ENCODE measurements around the gene EPB41L4A. TPM values are rescaled to one million over a fixed set of nuclear protein-coding genes. Genes with fewer than 3 reads are reported as not detected.

Gene EPB41L4A
- total RNA-seq, 4 donors from 2014 or later: 12.4 to 51.4 (median 23.0) TPM

DNA sequence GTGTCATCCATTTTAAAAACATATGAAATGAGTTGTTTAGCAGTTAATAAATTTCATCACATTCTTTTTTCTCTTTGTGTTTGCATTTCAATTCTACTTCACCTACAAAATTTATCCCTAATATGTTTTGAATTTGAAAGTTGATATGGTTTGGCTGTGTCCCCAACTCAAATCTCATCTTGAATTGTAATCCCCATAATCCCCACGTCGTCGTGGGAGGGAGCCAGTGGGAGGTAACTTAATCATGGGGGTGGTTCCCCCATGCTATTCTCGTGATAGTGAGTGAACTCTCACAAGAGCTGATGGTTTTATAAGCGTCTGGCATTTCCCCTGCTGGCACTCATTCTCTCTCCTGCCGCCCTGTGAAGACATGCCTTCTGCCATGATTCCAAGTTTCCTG lies 200.1 kb downstream of the EPB41L4A start:
- TF ChIP-seq, protein P1, sequence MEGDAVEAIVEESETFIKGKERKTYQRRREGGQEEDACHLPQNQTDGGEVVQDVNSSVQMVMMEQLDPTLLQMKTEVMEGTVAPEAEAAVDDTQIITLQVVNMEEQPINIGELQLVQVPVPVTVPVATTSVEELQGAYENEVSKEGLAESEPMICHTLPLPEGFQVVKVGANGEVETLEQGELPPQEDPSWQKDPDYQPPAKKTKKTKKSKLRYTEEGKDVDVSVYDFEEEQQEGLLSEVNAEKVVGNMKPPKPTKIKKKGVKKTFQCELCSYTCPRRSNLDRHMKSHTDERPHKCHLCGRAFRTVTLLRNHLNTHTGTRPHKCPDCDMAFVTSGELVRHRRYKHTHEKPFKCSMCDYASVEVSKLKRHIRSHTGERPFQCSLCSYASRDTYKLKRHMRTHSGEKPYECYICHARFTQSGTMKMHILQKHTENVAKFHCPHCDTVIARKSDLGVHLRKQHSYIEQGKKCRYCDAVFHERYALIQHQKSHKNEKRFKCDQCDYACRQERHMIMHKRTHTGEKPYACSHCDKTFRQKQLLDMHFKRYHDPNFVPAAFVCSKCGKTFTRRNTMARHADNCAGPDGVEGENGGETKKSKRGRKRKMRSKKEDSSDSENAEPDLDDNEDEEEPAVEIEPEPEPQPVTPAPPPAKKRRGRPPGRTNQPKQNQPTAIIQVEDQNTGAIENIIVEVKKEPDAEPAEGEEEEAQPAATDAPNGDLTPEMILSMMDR (IDR thresholded peaks at IDR 0.05; ENCODE audit: low read depth): no peak

DNA sequence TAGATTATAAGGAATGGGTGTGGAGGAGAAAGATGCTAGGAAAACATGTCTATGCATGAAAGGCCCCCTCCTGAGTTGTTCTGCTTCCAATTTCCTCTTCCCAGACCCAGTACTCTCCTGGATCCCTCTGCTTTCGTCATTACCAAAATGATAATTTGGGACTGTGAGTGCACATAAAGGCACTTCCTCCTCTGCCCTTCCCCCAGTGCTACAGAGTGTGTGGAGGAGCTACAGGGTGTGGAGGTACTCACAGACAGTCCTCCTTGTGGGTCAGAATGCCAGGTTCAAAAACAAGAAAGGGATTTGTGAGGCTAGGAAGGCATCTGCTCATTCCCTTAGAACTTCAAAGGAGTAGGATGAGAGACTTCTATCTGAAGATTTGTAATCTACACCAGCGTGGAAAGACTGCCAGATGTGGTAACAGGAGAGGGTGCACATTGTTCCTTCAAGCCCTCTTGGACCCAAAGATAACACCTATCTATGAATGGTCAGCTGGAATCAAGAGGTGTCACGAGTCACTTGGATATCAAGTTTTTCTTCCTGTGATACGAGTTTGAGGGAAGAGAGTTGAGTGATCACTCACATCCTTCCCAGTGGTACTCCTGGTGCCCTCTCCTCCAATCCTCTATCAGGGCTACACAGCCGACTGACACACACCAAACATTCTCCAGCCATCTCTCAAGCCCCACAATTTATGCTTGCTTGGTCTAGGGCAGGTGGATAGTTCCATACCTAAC lies 201.1 kb downstream of the EPB41L4A start:
- TF ChIP-seq, protein P1 (IDR thresholded peaks at IDR 0.05; ENCODE audit: low read depth): no peak

DNA sequence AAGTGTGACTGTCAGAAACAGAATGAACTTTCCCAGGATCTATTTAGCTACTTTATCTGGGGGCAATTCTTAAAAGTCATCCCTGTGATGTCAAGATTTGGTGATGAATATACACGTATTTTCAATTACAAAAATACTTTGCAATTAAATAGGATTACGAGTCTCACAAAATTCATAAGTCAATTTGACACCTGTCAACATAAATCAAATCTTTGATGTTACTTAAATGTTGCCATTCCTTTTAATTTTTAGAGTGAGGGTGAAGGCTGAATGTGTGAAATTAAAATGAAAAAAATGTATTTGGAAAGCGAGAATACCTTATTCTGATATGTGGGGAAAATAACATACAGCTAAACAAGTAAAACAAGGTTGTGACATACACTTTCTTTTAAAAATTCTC lies 202.9 kb downstream of the EPB41L4A start:
- TF ChIP-seq, protein P1 (IDR thresholded peaks at IDR 0.05; ENCODE audit: low read depth): no peak

DNA sequence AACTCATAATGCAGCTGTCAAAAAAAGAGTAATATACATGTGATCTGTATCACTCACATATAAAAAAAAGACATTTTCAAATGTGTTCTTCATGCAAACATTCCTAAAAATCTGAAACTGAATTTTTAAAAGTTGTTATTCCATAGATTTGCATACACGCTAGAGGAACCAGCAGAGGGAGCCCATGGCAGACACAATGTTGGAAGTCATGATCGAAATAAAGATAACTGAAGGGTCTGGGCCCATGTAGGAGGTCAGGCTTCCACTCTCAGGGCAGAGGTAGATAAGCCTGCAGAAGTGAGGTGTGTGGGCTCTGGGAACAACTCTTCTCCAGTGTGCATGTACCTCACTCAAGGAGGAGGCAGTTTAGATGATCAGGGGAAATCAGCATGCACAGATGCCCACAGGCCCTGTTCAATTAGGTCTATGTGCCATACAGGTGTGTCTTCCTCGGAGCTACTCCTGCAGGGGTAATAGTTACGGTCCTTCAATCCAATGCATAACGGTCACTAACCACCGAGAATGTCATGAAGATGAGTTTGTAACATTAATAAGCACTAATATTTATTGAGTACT lies 208.6 kb downstream of the EPB41L4A start:
- TF ChIP-seq, protein P1 (IDR thresholded peaks at IDR 0.05; ENCODE audit: low read depth): no peak

DNA sequence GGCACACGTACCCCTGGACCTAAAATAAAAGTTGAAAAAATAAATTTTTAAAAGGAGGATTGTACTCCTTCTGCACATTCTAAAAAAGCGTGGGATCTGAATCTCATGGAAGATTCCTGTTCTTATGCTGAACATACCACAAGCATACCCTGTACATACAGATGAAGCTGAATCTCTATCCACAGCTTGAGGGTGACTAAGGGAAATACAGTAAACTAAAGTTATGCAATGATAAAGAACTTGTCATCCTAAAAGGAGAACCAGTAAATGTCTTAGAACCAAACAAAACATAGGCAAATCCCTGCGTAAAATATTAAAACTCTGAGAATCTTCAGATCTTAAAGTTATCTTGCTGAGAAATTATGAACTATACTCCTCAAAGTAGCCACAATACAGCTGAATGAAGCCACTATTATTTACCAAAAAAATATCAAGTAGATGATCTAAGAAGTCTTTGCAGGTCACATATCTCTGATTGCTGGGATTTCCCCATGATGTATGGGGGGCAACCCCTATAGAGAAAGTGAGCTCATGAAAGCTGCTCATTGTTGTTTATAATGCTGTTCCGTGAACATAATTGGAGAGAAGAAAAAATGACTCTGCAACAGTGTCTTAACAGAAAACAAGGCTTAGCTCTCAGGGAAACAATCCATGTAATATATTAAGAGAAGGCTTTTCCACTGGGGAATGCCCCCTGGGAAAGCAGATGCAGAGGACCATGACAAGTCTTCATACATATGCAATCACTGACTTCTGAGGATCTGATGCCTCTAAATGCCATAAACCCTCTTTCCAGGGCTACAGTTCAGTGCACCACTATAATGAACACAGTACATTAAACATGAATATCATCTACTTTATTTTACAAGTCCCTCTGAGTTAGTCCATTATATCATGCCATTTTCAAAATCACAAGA lies 210.1 kb downstream of the EPB41L4A start:
- TF ChIP-seq, protein P1 (IDR thresholded peaks at IDR 0.05; ENCODE audit: low read depth): no peak

DNA sequence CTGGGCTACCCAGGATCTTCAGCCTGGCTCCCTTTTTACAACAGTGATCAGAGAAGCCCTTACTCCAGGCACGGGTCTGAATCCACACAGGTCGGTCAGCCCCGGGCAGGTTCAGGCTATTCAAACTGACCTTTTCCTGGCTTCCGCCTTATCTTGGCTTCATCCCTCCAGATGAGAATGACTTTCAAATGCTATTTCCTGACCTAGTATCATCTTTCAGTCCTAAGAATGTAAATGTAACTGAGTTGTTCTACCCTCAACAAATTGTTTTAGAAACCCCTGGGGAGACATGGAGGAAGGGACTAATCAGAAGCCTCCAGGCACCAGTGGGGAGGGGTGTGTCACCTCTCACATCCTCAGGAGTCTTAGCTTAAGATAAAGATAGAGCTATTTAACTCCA lies 213.2 kb downstream of the EPB41L4A start:
- TF ChIP-seq, protein P1 (IDR thresholded peaks at IDR 0.05; ENCODE audit: low read depth): no peak

DNA sequence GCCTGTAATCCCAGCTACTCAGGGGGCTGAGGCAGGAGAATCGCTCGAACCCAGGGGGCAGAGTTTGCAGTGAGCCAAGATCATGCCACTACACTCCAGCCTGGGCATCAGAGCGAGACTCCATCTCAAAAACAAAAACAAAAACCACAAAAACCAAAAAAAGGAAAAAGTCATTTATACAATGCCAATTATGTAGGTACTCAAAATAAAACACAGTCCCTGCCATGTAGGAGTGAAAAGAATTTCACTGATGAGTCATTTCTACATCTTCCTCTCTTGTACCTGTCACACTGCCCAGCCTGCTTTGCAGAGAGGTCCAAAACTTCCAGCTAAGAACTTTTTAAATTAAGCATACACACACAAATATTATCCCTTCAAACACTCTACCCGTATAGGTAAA lies 215.8 kb downstream of the EPB41L4A start:
- TF ChIP-seq, protein P1 (IDR thresholded peaks at IDR 0.05; ENCODE audit: low read depth): no peak

Data from subcutaneous adipose tissue (tissue), 4 donors.